HL-60 (cell line): Measurements from ENCODE around the gene PIK3R2.

Experiments
- GABPA ChIP-seq: IDR thresholded peaks from 2 replicates; pipeline ENCODE4 v1.6.1; 2012; ENCODE audit warnings: low read depth
- POLR2AphosphoS5 ChIP-seq: IDR thresholded peaks from 2 replicates; pipeline ENCODE4 v1.6.1; 2012; ENCODE audit warnings: low read depth
- SPI1 ChIP-seq: IDR thresholded peaks from 2 replicates; pipeline ENCODE4 v1.6.1; 2012; ENCODE audit warnings: low read depth, mild to moderate bottlenecking, borderline replicate concordance
- TF ChIP-seq, protein P1 (sequence below): IDR thresholded peaks from one replicate; pipeline ENCODE4 v1.5.1; 2011; ENCODE audit warnings: low read length, control low read depth, inconsistent platforms; ENCODE audit not compliant: insufficient read depth
- TF ChIP-seq, protein P2 (sequence below): IDR thresholded peaks from 2 replicates; pipeline ENCODE4 v1.6.1; 2012; ENCODE audit warnings: low read depth; ENCODE audit not compliant: insufficient replicate concordance

DNA sequence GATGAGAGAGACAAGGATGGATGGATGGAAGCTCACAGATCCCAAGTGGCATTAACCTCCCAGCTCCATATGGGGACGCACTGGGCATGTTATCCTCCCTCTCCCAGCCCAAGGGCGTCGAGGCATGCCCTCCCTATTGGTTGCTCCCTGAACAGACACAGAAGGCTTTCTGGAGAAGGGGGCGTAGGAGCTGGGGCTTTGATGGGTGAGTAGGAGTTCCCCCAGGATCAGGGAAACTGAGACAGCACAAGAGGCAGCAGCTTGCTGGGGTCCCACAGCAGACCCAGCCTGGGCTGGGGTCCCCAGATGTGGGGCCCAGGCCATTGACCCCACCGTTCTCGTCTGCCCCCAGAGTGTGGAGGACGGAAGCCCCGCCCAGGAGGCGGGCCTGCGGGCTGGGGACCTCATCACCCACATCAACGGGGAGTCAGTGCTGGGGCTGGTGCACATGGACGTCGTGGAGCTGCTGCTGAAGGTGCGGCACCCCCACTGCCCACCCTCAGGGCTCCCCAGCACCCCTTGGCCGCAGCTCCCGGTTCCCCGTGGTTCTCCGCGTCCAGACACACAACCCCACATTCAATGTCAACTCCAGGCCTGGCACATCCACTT, 7.5 kb upstream of the PIK3R2 start:
- no peak for TF ChIP-seq POLR2AphosphoS5
- TF ChIP-seq, protein P1, sequence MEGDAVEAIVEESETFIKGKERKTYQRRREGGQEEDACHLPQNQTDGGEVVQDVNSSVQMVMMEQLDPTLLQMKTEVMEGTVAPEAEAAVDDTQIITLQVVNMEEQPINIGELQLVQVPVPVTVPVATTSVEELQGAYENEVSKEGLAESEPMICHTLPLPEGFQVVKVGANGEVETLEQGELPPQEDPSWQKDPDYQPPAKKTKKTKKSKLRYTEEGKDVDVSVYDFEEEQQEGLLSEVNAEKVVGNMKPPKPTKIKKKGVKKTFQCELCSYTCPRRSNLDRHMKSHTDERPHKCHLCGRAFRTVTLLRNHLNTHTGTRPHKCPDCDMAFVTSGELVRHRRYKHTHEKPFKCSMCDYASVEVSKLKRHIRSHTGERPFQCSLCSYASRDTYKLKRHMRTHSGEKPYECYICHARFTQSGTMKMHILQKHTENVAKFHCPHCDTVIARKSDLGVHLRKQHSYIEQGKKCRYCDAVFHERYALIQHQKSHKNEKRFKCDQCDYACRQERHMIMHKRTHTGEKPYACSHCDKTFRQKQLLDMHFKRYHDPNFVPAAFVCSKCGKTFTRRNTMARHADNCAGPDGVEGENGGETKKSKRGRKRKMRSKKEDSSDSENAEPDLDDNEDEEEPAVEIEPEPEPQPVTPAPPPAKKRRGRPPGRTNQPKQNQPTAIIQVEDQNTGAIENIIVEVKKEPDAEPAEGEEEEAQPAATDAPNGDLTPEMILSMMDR, result no peak
- TF ChIP-seq, protein P2, sequence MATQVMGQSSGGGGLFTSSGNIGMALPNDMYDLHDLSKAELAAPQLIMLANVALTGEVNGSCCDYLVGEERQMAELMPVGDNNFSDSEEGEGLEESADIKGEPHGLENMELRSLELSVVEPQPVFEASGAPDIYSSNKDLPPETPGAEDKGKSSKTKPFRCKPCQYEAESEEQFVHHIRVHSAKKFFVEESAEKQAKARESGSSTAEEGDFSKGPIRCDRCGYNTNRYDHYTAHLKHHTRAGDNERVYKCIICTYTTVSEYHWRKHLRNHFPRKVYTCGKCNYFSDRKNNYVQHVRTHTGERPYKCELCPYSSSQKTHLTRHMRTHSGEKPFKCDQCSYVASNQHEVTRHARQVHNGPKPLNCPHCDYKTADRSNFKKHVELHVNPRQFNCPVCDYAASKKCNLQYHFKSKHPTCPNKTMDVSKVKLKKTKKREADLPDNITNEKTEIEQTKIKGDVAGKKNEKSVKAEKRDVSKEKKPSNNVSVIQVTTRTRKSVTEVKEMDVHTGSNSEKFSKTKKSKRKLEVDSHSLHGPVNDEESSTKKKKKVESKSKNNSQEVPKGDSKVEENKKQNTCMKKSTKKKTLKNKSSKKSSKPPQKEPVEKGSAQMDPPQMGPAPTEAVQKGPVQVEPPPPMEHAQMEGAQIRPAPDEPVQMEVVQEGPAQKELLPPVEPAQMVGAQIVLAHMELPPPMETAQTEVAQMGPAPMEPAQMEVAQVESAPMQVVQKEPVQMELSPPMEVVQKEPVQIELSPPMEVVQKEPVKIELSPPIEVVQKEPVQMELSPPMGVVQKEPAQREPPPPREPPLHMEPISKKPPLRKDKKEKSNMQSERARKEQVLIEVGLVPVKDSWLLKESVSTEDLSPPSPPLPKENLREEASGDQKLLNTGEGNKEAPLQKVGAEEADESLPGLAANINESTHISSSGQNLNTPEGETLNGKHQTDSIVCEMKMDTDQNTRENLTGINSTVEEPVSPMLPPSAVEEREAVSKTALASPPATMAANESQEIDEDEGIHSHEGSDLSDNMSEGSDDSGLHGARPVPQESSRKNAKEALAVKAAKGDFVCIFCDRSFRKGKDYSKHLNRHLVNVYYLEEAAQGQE, result no peak
- no peak for TF ChIP-seq SPI1
- no peak for TF ChIP-seq GABPA
